ENCODE measurements around the gene SETBP1.
"Not testable (repeated sequence)": the region's sequence is repeated elsewhere in the genome, so short reads cannot be mapped to it uniquely, and the experiment has no call there.

Gene SETBP1

GRCh38 chr18:44791520-44791919 lies 110.8 kb downstream of the SETBP1 start:
- DNase-seq (ENCODE audit: low read depth): no peak

- DNase-seq (ENCODE audit: low read depth): no peak
Observed at GRCh38 chr18:44792456-44793061, 111.9 kb downstream of the SETBP1 start.

- no peak for DNase-seq (ENCODE audit: low read depth)
Observed at GRCh38 chr18:44793194-44793593, 112.5 kb downstream of the SETBP1 start.

- DNase-seq (ENCODE audit: low read depth): no peak
Observed at GRCh38 chr18:44793685-44794084, 113.0 kb downstream of the SETBP1 start.

GRCh38 chr18:44795241-44795640 lies 114.6 kb downstream of the SETBP1 start:
- DNase-seq (ENCODE audit: low read depth): no peak

GRCh38 chr18:44796429-44797428 lies 116.0 kb downstream of the SETBP1 start:
- no peak for DNase-seq (ENCODE audit: low read depth)

- DNase-seq (ENCODE audit: low read depth): no peak
Observed at GRCh38 chr18:44798433-44799048, 117.9 kb downstream of the SETBP1 start.

GRCh38 chr18:44799382-44799906 lies 118.8 kb downstream of the SETBP1 start:
- no peak for DNase-seq (ENCODE audit: low read depth)

GRCh38 chr18:44799907-44800421 lies 119.3 kb downstream of the SETBP1 start:
- no peak for DNase-seq (ENCODE audit: low read depth)

GRCh38 chr18:44800766-44801165 lies 120.1 kb downstream of the SETBP1 start:
- not testable (repeated sequence) for DNase-seq (ENCODE audit: low read depth)

GRCh38 chr18:44801781-44802180 lies 121.1 kb downstream of the SETBP1 start:
- no peak for DNase-seq (ENCODE audit: low read depth)

- no peak for DNase-seq (ENCODE audit: low read depth)
Observed at GRCh38 chr18:44802508-44802907, 121.8 kb downstream of the SETBP1 start.

GRCh38 chr18:44803019-44803650 lies 122.4 kb downstream of the SETBP1 start:
- DNase-seq (ENCODE audit: low read depth): no peak

GRCh38 chr18:44804033-44804432 lies 123.3 kb downstream of the SETBP1 start:
- DNase-seq (ENCODE audit: low read depth): no peak

- no peak for DNase-seq (ENCODE audit: low read depth)
Observed at GRCh38 chr18:44805176-44805575, 124.5 kb downstream of the SETBP1 start.

- no peak for DNase-seq (ENCODE audit: low read depth)
Observed at GRCh38 chr18:44805643-44806042, 125.0 kb downstream of the SETBP1 start.

- no peak for DNase-seq (ENCODE audit: low read depth)
Observed at GRCh38 chr18:44807766-44808165, 127.1 kb downstream of the SETBP1 start.

GRCh38 chr18:44811572-44812125 lies 131.0 kb downstream of the SETBP1 start:
- no peak for DNase-seq (ENCODE audit: low read depth)

- no peak for DNase-seq (ENCODE audit: low read depth)
Observed at GRCh38 chr18:44812426-44812825, 131.7 kb downstream of the SETBP1 start.

- DNase-seq (ENCODE audit: low read depth): no peak
Observed at GRCh38 chr18:44813586-44813985, 132.9 kb downstream of the SETBP1 start.

- DNase-seq (ENCODE audit: low read depth): no peak
Observed at GRCh38 chr18:44815108-44815507, 134.4 kb downstream of the SETBP1 start.

- DNase-seq (ENCODE audit: low read depth): no peak
Observed at GRCh38 chr18:44816050-44816449, 135.4 kb downstream of the SETBP1 start.
